ENCODE measurements around the gene TRIP6.

The TRIP6 gene, protein sequence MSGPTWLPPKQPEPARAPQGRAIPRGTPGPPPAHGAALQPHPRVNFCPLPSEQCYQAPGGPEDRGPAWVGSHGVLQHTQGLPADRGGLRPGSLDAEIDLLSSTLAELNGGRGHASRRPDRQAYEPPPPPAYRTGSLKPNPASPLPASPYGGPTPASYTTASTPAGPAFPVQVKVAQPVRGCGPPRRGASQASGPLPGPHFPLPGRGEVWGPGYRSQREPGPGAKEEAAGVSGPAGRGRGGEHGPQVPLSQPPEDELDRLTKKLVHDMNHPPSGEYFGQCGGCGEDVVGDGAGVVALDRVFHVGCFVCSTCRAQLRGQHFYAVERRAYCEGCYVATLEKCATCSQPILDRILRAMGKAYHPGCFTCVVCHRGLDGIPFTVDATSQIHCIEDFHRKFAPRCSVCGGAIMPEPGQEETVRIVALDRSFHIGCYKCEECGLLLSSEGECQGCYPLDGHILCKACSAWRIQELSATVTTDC

DNA sequence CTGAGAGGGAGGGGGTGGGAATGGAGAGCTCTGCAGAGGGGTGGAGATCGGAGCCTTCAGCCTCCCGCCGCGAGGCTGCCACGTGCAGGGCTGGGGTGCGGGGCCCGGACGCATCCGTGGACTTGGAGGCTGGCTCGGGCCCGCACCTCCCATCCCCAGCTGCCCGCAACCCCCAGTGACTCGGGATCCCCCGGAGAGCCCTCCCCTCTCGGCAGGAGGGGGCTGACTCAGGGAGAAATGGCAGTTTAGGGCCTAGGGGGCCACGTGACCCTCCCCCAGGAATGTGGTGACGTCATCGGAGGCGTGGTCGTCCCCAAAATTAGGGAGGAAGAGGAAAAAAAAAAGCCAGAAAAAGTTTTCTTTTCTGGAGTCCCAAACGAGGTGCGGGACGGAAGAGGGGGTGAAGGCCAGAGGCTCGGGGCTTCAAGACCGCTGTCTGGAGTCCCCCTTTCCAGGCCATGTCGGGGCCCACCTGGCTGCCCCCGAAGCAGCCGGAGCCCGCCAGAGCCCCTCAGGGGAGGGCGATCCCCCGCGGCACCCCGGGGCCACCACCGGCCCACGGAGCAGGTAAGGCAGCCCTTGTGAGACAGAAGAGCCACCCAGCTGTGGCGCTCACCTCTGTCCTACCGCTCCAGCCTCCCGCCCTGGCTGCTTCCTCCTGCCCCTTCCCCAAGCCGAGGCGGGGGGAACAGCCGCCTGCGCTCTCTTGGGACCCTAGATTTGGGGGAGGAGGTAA lies at the start of gene TRIP6:
Gene TRIP6 (plus strand): TSS at position 348 of the 736 bp plus-strand sequence. CDS start 111 bp downstream, at position 459.
- DNase-seq, result peak; percentile 87

DNA sequence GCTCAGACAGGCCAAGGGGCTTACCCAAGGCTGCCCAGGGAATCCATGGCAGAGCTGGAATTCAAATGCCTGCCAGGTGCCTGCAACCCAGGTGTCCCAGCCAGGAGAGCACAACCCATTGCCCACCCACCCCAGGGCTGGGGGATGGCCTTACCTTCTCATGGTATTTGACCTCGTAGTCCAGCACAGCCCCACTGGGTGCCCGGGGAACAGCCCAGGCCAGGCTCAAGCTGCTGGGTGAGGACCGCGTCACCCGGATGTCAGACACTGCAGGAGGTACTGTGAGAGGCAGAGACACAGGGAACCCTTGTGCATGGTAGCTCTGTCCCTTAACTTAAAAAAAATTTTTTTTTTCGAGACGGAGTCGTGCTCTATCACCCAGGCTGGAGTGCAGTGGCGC lies 48.8 kb upstream of the TRIP6 start:
- DNase-seq, result no peak

DNA sequence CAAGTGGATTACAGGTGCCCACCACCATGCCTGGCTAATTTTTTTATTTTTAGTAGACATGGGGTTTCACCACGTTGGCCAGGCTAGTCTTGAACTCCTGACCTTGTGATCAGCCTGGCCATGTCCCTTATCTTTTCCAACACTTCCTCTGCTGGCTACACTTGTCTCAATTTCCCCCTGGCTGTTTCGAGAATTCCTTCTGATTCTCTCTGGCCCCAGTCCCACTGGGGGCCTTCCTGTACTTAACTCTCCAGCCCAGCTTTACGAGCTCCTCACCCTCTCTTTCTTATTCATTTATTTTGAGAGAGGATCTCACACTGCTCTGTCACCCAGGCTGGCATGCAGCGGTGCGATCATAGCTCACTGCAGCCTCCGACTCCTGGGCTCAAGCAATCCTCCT lies 48.4 kb upstream of the TRIP6 start:
- DNase-seq, result no peak

DNA sequence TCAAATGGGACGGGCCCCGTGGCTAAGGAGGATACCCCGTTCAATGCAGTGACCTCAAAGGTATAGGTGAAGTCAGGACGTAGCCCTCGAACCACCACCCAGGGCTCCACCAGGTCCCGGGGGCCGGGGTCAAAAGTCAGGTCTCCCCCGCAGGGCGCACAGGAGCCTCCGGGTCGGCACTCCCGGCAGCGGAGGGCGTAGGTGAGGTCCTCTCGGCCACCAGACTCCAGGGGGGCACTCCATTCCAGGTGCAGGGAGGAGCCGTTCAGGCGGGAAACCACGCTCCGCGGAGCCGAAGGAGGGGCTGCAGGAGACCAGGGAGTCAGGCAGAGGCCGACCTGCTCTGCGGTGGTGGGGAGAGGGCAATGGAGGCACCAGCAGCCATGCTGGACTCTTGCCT lies 47.6 kb upstream of the TRIP6 start:
- DNase-seq, result no peak

DNA sequence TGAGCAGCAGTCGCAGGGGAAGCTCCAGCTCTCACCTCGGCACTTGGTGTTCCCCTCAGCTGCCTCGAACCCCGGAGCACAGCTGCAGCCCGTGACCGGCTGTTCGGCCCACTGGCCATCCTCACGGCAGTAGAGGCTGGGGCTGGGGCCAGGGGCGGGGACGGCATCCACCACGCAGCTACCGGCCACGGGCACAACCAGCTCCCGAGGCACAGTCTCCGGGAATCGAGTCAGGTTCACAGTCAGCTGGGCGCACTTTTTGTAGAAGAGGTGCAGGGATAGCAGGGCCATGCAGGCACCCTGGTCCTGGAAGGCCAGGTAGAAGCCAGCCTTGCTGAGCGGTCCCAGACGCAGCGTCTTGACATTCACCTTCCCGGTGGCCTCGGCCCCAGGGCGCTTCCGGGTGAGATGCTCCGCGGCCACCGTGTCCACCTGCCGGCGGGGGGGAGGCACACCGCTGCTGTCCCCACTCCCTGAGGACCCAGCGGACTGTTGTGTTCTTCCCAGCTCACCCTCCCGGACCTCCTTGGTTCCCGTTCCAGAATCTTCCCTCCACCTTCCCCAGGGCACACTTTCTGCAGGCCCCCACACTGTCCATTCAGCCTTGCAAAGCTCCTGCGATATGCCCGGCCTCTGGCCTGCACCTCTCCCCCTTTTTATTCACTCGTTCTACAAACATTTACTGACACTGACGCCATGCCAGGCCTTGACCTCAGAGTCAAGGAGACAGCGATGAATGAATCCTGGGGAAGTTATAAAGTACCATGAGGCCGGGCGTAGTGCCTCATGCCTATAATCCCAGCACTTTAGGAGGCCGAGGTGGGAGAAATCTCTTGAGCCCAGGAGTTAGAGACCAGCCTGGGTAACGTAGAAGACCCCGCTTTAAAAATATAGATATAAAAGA lies 44.7 kb upstream of the TRIP6 start:
- DNase-seq, result no peak

DNA sequence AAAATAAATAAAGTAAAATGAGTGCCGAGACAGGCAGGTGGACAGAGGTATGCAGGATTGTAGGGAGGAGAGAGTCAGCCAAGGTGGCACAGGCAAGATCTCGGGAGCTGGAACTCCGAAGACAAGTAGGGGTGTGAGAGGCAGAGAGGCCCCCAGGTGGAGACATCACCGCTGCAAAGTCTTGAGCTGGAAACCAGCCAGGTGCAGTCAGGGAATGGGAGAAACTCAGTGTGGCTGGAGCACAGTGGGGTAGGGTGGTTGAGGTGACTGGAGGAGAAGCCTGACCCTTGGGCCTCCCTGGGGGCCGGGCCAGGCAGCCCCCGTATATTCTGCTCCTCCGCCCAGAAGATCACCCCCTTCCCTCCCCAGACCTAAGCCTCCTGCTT lies 44.1 kb upstream of the TRIP6 start:
- DNase-seq, result no peak

DNA sequence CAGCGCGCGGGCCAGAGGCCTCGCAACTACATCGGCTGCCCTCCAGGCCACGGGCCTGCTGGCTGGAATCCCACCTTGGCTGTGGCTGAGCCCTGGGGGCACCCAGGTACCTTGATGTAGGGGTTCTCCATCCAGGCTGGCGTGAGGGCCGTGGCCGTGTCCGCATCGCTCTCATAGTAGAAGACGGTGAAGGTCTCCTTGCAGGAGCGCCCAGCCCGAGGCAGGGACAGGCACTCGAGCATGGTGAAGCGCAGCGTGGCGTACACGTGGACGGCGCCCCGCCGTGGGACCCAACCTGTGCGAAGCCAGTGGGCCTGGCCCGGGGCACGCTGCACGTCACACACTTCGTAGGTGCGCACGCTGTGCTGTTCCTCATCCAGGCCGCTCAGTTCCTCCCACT lies 43.7 kb upstream of the TRIP6 start:
- no peak for DNase-seq

DNA sequence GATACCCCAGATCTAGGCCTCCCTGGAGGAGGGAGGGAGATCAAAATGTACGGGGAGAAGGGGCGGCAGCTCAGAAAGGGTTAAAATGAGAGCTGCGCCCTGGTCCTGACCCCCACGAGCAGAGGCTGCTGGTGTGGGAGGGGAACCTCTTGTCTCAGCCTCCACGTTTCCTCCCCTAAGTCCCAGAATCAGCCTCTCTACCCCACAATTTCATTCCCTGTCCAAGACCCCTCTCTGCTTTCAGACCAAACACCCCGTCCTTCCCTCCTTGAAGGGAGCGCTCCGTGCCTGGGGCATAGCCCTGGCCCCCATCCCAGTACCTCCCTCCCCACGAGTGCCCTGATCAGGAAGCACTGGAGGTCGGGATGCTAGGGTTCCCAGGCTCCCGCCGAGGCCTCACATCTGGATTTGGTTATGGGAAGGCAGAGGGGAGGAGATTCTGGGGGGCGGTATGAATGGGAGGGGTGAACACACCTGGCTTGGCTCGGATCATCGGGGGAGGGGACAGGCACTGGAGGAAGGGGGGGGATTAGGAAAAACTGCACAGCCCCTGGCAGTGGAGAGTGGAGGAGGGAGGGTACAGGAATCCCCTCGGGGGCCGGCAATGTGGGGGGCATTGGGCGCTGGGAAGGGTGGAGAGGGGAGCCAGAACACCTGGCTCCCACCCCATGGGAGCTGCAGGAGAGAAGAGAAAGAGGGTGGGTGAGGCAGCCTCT lies 42.5 kb upstream of the TRIP6 start:
- no peak for DNase-seq

DNA sequence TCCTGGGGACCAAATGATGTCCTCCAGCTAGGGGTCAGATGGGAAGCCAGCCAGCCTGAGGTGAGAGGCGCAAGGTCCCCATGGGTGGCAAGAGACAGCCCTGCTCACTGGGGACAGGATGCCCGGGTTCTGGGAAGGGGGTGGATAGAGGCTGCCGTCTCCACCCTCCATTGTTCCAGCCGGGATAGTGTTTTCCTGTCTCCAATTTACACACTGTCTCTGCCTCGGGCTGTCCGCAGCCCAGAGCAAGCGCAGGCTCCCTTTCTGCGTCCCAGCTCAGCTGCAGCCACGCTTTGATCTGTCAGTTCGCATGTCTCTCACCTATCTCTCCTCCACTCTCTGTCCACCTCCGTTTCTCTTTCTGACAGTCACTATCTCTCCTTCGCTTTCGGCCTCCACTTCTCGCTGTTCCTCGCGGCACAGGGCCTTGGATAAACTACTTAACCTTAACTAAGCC lies 41.9 kb upstream of the TRIP6 start:
- no peak for DNase-seq

DNA sequence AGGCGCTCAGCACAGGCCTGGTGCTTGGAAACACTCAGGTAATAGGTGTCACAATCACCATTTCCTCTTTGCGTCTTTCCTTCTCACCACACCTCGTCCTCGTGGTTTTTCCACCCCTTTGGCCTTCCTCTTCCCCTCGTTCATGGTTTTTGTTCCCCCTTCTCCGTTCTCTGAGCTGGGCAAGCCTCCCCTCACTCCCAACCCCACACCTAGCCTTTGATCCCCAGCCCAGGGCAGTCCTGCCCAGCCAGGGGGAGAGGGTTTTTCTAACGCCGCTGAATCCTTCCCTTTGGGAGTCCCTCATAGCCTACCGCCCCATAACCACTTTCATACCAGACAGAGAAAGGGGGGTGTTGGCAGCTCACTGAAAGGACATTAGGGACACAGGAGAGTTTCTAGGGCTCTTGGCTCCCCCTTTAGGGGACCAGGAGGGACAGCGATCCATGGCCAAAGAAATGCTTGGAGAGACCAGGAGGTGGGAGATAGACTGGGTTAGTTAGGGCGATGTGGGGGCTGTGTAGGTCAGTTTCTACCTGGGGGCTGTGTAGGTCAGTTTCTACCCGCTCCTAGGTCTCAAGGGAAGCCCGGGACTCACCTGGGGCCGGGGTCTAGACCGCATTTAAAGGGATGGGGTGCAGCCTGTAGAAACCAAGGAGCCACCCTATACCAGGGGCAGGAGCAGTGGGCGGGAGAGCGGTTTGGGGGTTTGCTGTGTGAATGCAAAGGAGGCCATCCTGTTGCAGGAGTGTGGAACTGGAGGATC lies 41.3 kb upstream of the TRIP6 start:
- peak; percentile 29 for DNase-seq

DNA sequence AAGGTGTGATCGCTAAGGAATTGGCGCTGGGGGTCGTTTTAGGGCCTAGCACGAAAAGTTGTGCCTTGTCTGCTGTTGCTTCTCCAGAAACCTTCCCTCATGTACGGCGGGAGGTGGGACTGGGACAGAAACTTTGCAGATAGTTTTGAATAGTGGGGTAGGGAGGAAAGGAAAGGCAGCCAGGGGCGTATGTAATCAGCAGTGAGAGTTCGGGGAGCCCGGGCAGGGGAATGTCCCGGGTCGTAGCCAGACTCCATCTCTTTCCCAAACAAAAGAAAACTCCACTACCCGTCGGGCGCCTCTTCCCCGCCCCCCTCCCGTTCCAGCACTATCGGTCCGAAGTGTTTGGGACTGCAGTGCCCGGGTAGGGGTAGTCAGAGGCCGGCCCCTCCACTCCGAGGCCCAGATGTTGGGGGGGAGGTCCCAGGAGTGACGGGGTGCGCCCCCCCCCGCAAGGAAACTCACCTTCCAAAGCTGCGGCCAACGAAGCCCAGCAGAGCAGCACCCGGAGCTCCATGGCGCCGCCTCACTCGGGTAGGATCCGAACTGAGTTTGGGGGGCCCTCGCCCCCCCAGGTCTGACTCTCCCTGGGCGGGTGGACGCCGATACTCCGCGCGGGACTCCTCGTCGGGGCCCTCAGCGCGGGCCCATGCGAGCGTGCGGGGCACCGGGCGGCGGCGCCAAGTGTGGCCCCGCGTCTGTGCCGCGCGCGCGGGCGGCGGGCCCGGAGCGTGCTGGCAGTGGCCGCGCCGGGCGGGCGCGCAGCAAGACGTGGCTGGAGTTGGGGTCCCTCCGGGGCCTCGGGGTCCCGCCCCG lies 40.5 kb upstream of the TRIP6 start:
- no peak for DNase-seq

DNA sequence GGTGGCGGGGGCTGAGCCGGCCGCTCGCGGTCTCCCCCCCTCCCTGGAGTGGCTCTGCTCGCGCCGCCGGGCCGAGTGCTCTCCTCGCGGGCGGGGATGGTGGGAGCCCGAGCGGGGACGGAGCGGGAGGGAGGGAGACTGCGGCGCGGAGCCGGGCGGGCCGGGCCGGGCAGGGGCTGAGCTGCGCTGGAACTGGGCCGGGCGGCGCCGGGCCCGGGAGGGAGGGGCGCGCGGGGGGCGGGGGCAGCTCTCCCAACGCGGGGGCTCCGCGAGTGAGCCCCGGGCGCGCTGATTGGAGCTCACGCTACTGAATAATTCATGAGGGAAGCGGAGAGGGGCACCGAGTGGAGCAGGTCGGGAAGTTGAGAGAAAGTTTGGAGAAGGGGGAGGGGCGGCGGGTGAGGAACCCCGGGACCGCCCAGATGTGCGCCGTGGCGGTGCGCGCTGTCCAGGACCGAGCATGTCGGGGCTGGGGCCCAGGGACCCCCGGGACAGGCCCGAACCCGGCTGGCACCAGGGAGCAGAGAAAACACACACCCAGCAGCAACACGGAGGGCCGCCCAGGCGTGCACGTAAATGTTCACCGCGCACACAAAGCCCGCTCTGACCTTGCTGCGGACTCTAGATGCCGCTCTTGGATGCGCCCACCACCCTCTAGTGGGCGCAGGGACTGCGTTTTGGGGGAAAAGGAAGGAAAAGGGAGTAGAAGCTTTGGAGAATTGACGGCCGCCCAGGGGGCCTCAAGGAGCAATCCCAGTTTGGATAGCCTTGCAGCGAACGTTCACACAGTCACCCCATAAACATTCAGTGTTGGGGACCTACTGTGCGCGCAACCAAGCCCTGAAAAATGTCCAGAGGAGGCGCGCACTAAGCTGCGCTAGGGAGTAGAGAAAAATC lies 39.6 kb upstream of the TRIP6 start, which contains the start of gene EPHB4:
Gene EPHB4 (minus strand): TSS at position 194 of the 897 bp plus-strand sequence. CDS start 493 bp downstream, outside the sequence.
- no peak for DNase-seq

DNA sequence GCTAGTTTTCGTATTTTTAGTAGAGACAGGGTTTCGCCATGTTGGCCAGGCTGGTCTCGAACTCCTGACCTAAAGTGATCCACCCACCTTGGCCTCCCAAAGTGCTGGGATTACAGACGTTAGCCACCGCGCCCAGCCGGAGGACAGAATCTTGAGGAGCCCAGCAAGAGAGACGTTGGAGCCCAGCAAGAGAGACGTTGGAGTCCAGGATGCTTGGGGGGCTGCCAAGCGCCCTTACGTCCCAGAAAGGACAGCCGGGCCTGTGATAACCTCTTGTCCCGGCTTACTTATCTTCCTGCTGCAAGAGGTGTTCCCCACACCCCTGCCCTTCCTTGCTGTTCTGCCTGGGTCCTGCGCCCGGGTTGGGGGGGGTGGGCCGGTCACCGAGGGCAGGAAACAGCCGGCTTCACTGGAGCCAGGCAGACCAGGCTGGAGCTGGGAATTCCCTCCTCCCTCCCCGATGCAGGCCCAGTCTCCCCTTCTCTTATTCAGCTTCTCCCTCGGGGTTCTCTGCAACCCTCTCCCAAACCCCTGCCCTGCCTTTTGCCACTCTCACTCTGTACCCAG lies 38.0 kb upstream of the TRIP6 start:
- no peak for DNase-seq

DNA sequence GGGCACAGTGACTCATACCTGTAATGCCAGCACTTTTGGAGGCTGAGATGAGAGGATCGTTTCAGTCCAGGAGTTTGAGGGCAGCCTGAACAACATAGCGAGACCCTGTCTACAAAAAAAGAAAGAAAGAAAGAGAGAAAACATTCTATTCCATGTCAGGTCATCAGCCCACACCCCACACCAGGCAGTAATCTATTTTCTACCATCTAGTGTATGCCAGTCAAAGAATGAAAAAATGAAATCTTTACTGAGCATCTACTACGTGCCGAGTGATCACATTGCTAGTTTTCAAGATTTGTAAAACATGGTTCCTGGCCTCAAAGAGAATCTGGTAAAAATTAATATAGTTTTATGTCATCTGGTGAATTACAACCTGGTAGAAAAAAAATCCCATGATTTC lies 36.8 kb upstream of the TRIP6 start:
- DNase-seq, result no peak

DNA sequence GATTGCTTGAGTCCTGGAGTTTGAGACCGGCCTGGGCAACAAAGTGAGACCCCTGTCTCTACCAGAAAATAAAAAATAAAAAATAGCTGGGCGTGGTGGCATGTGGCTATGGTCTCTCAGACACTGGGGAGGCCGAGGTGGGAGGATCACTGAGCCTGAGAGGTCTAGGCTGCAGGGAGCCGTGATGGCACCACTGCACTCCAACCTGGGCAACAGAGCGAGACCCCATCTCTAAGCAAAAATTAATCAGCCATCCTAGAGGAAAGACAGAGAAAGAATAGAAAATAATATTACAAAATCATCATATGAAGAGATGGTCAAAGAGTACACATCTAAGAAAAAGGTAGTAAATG lies 34.9 kb upstream of the TRIP6 start:
- DNase-seq, result no peak

DNA sequence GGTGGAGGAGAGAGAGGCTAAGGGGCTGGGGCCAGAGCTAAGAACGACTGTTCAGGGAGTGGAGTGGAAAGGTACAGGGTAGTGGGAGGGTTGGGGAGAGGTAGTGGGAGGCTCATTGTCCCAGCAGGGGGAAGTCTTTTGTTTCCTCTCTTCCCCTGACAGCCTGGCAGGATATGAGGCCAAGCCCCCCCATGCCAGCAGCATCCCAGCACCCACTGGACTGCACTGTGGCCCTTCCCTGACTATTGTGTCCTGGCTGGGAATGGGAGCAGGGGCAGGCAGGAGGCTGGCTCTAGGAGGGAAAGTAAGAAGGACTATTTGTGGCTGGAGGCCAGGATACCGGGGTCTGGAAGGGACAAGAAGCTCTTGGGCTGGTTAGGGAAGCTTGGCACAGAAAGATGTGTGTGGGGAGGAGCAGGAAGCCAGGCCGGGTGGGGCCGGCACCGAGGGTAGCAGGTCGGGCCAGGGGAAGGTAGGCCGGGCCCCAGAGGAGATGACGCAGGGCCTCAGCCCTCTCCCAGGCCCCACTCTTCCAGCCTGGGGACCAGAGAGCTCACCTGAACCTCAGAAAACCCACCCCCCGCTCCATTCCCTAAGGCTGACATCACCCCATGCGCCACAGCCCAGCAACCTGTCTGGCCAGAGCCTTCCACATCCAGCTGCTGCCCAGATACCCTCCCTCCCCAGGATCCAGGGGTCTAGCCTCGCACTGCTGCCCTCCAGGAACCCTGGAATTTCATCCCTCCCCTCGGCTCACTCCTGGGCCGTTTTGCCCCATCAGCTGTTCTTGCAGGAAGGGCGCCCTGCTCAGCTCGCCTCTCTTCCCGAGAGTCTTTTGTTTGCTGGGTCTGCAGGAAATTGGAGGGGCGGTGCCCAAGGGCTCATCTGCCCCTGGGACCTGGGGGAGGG lies 31.0 kb upstream of the TRIP6 start:
- no peak for DNase-seq

DNA sequence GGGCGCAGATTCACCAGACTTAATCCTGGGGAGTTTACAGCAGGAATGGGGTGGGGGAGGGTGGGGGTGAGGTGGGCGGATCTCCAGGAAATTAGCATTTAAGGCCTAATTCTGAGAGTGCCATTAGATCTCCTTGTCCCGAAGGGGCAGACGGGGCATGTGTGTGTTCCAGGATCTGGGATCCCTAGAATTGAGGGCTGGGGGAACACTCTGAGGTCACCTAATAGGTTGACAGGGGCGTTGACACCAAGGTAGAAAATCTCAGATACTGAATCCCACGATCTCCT lies 30.4 kb upstream of the TRIP6 start:
- DNase-seq, result no peak

DNA sequence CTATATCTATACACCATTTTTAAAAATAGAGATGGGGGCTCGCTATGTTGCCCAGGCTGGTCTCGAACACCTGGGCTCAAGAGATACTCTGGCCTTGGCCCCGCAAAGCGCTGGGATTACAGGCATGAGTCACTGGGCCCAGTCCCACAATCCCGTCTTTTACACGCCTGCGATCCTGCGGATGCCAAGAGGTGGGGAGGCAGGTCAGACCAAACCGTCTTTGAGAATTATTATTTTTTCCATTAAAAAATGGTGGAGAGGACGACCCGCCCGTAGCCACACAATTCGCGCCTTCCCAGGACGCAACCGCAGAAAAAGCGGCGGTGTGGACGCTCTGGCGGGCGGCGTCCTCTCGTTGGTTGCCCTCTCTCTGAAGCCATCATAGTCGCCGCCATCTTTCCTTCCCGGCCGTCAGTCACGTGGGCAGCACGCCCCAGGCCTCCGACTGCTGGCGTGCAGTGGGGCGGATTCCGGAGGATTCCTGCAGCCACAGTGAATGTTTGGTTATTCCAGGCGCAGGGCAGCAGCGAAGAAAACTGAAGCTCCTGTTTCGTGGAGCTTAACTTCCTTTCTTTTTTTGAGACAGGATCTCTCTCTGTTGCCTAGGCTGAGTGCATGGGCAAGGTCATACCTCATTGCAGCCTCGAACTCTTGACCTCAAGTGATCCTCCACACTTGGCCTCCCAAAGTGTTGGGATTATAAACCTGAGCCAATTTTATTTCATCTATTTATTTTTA lies 29.9 kb upstream of the TRIP6 start:
- peak; percentile 85 for DNase-seq

Measured in MV-4-11 (cell line).